ENCODE data around the gene LSM12.

- TF ChIP-seq, protein P1, sequence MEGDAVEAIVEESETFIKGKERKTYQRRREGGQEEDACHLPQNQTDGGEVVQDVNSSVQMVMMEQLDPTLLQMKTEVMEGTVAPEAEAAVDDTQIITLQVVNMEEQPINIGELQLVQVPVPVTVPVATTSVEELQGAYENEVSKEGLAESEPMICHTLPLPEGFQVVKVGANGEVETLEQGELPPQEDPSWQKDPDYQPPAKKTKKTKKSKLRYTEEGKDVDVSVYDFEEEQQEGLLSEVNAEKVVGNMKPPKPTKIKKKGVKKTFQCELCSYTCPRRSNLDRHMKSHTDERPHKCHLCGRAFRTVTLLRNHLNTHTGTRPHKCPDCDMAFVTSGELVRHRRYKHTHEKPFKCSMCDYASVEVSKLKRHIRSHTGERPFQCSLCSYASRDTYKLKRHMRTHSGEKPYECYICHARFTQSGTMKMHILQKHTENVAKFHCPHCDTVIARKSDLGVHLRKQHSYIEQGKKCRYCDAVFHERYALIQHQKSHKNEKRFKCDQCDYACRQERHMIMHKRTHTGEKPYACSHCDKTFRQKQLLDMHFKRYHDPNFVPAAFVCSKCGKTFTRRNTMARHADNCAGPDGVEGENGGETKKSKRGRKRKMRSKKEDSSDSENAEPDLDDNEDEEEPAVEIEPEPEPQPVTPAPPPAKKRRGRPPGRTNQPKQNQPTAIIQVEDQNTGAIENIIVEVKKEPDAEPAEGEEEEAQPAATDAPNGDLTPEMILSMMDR (IDR thresholded peaks at IDR 0.05; ENCODE audit: insufficient read depth, low read length, poor library complexity, severe bottlenecking) = no peak
- no peak for TF ChIP-seq EZH2phosphoT487 (conservative IDR thresholded peaks at IDR 0.05; ENCODE audit: low read length)
Observed at GRCh38 chr17:44074231-44074910, 7.9 kb upstream of the LSM12 start.

All from SU-DHL-6 (cell line).